ENCODE measurements around the gene DPCD. TPM values are rescaled to one million over a fixed set of nuclear protein-coding genes. Genes with fewer than 3 reads are reported as not detected.

Gene DPCD
- polyA plus RNA-seq, result 173 and 234 TPM in 2 replicates
- polyA minus RNA-seq, result 30.8 and 33.4 TPM in 2 replicates

DNA sequence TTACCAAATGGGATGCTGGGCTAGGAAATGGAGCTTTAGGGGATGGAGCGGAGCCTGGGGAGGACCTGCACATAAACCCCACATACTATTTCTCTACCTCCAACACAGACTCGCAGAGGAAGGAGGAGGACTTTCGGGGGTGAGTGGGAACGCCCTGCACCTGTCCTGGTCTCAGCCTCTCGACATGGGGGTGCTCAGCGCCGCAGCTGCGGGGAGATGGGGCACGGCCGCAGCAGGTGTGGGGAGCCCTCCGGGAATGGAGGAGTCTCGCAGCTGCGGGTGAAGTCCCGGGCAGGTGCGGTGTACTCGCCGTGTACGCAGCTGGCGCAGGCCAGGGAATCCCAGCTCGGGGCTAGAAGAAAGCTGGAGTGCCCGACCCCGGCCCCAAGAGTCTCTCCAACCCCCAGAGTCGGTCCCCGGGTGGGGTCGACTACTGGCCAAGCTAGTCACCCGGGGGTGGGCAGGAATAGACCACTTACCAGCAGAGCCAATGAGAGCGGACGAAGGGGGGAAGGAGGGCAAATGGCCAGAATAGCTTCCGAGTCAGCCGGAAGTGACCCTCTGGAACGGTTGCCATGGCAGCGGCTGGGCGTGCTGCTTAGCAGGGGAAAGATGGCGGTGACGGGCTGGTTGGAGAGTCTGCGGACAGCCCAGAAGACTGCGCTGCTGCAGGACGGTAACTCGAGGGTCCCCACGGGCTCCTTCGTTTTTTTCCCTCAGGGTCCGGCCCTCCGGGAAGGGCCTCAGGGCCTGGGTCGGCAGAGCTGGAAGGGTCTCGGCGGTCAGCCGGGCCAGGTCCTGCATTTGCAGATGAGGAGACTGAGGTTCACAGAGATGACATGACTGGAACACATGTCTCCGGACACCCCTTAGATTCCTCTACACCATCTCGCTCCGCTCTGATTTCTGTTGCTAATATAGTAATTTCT lies at the start of gene DPCD, which contains the start of gene POLL:
Gene DPCD (plus strand): TSS at position 597 of the 929 bp plus-strand sequence. CDS start 16 bp downstream, at position 613.
Gene POLL (minus strand): TSS at position 533 of the 929 bp plus-strand sequence. CDS start 897 bp downstream, outside the sequence.
- Histone ChIP-seq H3K27me3 (ENCODE audit: insufficient read depth, low read depth, low read length) (no peaks in the 10 kb centered on the region), H3K79me2 (replicated peaks; ENCODE audit: insufficient read depth, low read length) (peaks cover 17% of the 10 kb centered on the region), H3K27ac (ENCODE audit: low read length) (peak within 1 kb of the TSS; percentile 48)

DNA sequence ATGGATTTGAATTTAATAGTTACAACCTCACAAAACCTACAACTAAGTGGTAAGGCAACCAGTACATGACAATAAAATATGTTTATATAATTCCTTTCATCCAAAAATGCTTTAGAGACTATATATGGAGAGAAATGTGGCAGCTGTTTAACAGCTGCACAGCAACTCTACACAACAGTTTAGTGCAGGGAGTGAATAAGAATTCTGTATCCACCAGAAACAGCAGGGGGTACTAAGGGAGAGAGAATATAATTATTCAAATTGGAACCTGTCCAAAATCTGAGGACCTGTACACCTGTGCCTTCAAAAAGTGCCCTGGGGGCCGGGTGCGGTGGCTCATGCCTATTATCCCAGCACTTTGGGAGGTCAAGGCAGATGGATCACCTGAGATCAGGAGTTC lies 49.7 kb upstream of the DPCD start:
- H4K20me1 ChIP-seq (ENCODE audit: insufficient read depth), result no peaks in the 10 kb centered on the region
- H3K36me3 ChIP-seq (ENCODE audit: insufficient read depth, low read length), result peaks cover 3% of the 10 kb centered on the region
- no peak overlapping the region for H2AFZ ChIP-seq (ENCODE audit: low read depth, low read length)
- no peaks in the 10 kb centered on the region for H3K9me3 ChIP-seq (ENCODE audit: low read length)
- H3K27ac ChIP-seq (ENCODE audit: low read length), result no peak overlapping the region
- H3K9ac ChIP-seq (ENCODE audit: low read length), result no peak overlapping the region
- no peaks in the 10 kb centered on the region for H3F3A ChIP-seq (ENCODE audit: insufficient read depth, low read length, poor library complexity, severe bottlenecking)
- no peak overlapping the region for H3K4me2 ChIP-seq (ENCODE audit: low read length)
- no peaks in the 10 kb centered on the region for H3K79me2 ChIP-seq (replicated peaks; ENCODE audit: insufficient read depth, low read length)
- TF ChIP-seq TAF1 (IDR thresholded peaks at IDR 0.05; ENCODE audit: low read depth) (no peak), POLR2AphosphoS5 (IDR thresholded peaks at IDR 0.05) (no peak), EP300 (conservative IDR thresholded peaks at IDR 0.05; ENCODE audit: poor library complexity, severe bottlenecking) (no peak), EZH2 (IDR thresholded peaks at IDR 0.05; ENCODE audit: borderline replicate concordance, insufficient read depth, low read length, poor library complexity, severe bottlenecking) (no peak), RAD21 (conservative IDR thresholded peaks at IDR 0.05) (no peak), MXI1 (conservative IDR thresholded peaks at IDR 0.05; ENCODE audit: poor library complexity, severe bottlenecking) (no peak)
- TF ChIP-seq, protein P1, sequence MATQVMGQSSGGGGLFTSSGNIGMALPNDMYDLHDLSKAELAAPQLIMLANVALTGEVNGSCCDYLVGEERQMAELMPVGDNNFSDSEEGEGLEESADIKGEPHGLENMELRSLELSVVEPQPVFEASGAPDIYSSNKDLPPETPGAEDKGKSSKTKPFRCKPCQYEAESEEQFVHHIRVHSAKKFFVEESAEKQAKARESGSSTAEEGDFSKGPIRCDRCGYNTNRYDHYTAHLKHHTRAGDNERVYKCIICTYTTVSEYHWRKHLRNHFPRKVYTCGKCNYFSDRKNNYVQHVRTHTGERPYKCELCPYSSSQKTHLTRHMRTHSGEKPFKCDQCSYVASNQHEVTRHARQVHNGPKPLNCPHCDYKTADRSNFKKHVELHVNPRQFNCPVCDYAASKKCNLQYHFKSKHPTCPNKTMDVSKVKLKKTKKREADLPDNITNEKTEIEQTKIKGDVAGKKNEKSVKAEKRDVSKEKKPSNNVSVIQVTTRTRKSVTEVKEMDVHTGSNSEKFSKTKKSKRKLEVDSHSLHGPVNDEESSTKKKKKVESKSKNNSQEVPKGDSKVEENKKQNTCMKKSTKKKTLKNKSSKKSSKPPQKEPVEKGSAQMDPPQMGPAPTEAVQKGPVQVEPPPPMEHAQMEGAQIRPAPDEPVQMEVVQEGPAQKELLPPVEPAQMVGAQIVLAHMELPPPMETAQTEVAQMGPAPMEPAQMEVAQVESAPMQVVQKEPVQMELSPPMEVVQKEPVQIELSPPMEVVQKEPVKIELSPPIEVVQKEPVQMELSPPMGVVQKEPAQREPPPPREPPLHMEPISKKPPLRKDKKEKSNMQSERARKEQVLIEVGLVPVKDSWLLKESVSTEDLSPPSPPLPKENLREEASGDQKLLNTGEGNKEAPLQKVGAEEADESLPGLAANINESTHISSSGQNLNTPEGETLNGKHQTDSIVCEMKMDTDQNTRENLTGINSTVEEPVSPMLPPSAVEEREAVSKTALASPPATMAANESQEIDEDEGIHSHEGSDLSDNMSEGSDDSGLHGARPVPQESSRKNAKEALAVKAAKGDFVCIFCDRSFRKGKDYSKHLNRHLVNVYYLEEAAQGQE (IDR thresholded peaks at IDR 0.05; ENCODE audit: borderline replicate concordance), result no peak
- TF ChIP-seq, protein P2, sequence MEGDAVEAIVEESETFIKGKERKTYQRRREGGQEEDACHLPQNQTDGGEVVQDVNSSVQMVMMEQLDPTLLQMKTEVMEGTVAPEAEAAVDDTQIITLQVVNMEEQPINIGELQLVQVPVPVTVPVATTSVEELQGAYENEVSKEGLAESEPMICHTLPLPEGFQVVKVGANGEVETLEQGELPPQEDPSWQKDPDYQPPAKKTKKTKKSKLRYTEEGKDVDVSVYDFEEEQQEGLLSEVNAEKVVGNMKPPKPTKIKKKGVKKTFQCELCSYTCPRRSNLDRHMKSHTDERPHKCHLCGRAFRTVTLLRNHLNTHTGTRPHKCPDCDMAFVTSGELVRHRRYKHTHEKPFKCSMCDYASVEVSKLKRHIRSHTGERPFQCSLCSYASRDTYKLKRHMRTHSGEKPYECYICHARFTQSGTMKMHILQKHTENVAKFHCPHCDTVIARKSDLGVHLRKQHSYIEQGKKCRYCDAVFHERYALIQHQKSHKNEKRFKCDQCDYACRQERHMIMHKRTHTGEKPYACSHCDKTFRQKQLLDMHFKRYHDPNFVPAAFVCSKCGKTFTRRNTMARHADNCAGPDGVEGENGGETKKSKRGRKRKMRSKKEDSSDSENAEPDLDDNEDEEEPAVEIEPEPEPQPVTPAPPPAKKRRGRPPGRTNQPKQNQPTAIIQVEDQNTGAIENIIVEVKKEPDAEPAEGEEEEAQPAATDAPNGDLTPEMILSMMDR (IDR thresholded peaks at IDR 0.05; ENCODE audit: poor library complexity, severe bottlenecking), result no peak
- no peak overlapping the region for H3K4me3 ChIP-seq (ENCODE audit: low read length)
- no peaks in the 10 kb centered on the region for H3K9me2 ChIP-seq (ENCODE audit: insufficient read depth, low read length)
- no peaks in the 10 kb centered on the region for H3K27me3 ChIP-seq (ENCODE audit: insufficient read depth, low read depth, low read length)

More for the DNA sequence above, at the start of gene DPCD, which contains the start of gene POLL:
- Histone ChIP-seq H4K20me1 (ENCODE audit: insufficient read depth) (no peaks in the 10 kb centered on the region), H3K4me2 (ENCODE audit: low read length) (peak within 1 kb of the TSS; percentile 84), H3K9me2 (ENCODE audit: insufficient read depth, low read length) (no peaks in the 10 kb centered on the region), H3F3A (ENCODE audit: insufficient read depth, low read length, poor library complexity, severe bottlenecking) (no peaks in the 10 kb centered on the region), H3K9ac (ENCODE audit: low read length) (peak within 1 kb of the TSS; percentile 85), H3K4me3 (ENCODE audit: low read length) (peak within 1 kb of the TSS; percentile 92), H2AFZ (ENCODE audit: low read depth, low read length) (peak within 1 kb of the TSS; percentile 99), H3K36me3 (ENCODE audit: insufficient read depth, low read length) (no peaks in the 10 kb centered on the region), H3K9me3 (ENCODE audit: low read length) (no peaks in the 10 kb centered on the region)
- TF ChIP-seq EZH2 (IDR thresholded peaks at IDR 0.05; ENCODE audit: borderline replicate concordance, insufficient read depth, low read length, poor library complexity, severe bottlenecking) (no peak), POLR2AphosphoS5 (IDR thresholded peaks at IDR 0.05) (peak; percentile 71), SMC3 (conservative IDR thresholded peaks at IDR 0.05; ENCODE audit: poor library complexity) (no peak), MXI1 (conservative IDR thresholded peaks at IDR 0.05; ENCODE audit: poor library complexity, severe bottlenecking) (peak; percentile 95), RAD21 (conservative IDR thresholded peaks at IDR 0.05) (no peak), EP300 (conservative IDR thresholded peaks at IDR 0.05; ENCODE audit: poor library complexity, severe bottlenecking) (no peak), TAF1 (IDR thresholded peaks at IDR 0.05; ENCODE audit: low read depth) (peak; percentile 64)
- TF ChIP-seq, protein P2 (IDR thresholded peaks at IDR 0.05; ENCODE audit: poor library complexity, severe bottlenecking), result no peak
- TF ChIP-seq, protein P1 (IDR thresholded peaks at IDR 0.05; ENCODE audit: borderline replicate concordance), result no peak

All from neural cell (in vitro differentiated cells).